ENCODE results near the gene CAMK2B. TPM values are rescaled to one million over a fixed set of nuclear protein-coding genes. Genes with fewer than 3 reads are reported as not detected.
A peak's percentile ranks its signal among the peaks of the same experiment; 100 is the strongest.

The CAMK2B gene
- total RNA-seq, 1 experiment from 2014 or later: 0.31 TPM

DNA sequence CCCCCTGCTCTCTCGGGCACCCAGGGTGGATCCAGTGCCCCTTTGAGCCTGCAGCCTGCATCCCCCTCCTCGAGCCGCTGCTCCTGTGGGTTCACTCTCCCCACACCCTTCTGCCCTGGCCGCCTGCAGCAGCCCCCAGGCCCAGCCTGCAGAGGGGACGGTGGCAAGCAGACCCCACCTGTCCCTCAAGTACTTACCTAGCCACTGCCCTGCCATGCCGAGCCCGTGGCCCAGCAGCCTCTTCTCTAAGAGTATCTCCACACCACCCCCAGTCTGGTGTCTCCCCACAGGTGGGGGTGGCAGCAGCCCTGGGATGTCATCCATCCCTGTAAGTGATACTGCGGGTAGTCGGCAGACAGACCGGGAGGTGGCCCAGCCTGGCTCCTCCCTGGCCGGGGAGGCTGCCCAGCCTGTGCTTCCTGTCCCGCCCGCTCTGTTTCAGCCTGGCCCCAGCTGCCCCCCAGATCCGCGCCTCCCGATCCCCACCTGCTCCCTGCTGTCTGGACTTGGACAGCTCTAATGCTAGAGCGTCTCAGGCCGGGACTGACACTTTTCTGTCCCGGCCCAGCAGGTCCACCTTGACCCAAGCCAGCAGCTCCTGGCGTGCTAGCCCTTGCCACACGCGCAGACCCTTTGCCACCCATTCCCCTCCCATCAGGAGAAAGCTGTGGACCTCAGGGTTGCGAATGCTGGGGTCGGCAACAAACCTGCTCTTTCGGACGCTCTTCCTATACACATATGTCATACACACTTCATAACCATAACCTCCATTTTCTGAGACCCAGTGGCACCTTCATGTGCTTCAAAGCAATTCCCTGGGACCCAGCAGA lies 99.6 kb downstream of the CAMK2B start:
- H3K27me3 ChIP-seq (ENCODE audit: control insufficient read depth, insufficient read depth, low read length): no peaks in the 10 kb centered on the region
- H3K4me3 ChIP-seq (ENCODE audit: insufficient read depth, low read depth, low read length): no peak overlapping the region
- no peak for DNase-seq
- no peaks in the 10 kb centered on the region for H3K36me3 ChIP-seq (replicated peaks; ENCODE audit: control insufficient read depth, insufficient read depth, low read length)

DNA sequence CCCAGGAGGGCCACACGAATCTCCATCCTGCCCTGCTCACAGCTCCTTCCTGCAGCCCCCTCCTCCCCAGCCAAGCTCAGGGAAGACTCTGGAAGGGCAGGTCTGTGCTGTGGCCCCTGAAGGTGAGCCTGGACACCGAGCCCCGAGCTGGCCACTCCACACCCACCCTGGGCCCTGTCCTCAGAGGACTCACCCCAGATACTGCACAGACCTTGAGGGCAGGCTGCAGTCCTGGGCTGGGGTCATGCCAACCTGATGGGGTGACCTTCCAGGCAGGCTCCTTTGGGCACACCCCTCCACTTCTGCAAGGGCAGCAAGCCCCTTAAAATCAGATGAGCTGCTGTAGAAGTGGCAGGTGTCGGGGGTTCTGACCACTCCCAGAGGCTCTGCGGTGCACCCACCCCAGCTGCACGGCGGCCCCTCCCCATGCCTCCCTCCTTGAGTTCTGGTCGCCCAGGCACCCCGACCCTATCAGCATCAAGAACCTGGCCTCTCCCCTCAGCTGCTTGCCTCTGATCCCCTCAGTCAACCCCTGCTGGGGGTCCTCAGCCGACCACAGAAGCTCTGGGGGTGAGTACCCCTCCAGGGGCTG lies 100.3 kb downstream of the CAMK2B start:
- Histone ChIP-seq H3K27me3 (ENCODE audit: control insufficient read depth, insufficient read depth, low read length) (no peaks in the 10 kb centered on the region), H3K36me3 (replicated peaks; ENCODE audit: control insufficient read depth, insufficient read depth, low read length) (no peaks in the 10 kb centered on the region), H3K4me3 (ENCODE audit: insufficient read depth, low read depth, low read length) (no peak overlapping the region)
- DNase-seq: no peak

DNA sequence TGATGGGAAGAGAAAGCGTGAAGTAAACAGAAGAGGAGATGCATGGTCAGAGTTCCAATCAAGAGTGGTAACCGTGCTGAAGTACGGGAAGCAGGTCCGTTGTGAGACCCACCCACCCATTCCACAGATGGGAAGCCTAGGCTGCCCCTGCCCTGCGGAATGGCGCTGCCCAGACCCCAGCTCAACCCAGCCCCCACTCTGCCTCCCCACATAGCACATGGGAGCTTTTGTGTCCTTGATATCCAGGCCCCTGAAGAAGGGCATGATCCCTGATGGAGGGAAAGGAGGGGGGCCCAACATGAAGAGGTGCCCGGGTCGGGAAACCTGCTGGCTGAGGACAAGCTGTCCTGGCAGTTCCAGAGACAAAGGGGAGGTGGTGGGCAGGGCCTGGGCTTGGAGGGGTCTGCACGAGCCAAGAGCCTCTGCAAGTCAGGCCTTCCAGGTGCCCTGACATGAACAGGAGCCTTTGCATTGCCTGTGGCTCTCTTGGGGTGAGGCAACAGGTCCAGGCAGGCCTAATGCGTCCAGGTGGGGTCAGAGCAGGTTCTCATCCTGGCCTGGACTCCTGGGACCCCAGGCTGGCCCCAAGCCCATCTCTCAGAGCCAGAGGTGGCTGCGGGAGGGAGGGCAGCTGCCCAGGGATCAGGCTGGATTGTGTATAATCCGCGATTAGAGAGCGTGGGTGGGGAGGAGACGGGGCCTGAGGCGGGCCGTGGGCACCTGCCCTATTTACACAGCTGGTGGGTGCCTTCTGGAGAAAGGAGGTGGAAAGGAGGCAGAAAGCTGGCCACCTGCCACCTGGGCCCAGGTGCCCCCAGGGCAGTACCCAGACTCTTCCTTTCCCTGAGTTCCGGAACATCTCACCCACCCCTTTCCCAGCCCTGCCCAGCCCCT lies 101.1 kb downstream of the CAMK2B start:
- Histone ChIP-seq H3K36me3 (replicated peaks; ENCODE audit: control insufficient read depth, insufficient read depth, low read length) (no peaks in the 10 kb centered on the region), H3K4me3 (ENCODE audit: insufficient read depth, low read depth, low read length) (no peak overlapping the region), H3K27me3 (ENCODE audit: control insufficient read depth, insufficient read depth, low read length) (no peaks in the 10 kb centered on the region)
- no peak for DNase-seq

DNA sequence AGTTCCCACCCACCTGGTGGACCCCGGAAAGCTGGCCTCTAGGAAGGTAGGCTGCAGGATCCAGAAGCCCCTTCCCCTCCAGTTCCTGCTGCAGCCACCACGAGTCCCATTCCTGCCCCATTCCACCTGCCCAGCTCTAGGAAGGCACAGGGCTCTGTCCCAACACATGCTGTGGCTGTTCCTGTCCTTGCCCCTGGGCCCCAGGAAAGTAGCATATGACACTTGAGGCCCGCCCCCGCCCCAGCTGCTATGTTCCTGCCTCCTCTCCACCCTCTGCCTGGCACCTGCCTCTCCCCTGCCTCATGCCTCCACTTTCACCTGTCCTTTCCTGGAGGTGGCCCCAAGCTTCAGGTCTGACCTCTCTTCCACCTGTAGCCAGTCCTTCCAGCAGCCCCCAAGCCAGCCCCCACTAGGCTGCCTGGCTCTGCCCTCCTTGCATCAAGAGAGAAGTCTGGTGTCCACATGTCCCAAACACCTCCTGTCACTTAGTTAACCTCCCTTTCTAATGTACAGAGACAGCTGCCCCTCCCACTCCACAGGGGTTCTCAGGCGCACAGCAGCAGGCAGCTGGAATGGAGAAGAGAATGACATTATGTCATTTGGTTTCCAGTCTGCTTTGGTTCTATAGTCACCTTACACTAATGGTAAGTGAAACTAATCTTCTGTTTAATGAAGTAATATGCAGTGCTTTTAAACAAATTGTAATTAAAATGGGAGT lies 101.9 kb downstream of the CAMK2B start:
- Histone ChIP-seq H3K27me3 (ENCODE audit: control insufficient read depth, insufficient read depth, low read length) (no peaks in the 10 kb centered on the region), H3K36me3 (replicated peaks; ENCODE audit: control insufficient read depth, insufficient read depth, low read length) (no peaks in the 10 kb centered on the region), H3K4me3 (ENCODE audit: insufficient read depth, low read depth, low read length) (no peak overlapping the region)
- no peak for DNase-seq

DNA sequence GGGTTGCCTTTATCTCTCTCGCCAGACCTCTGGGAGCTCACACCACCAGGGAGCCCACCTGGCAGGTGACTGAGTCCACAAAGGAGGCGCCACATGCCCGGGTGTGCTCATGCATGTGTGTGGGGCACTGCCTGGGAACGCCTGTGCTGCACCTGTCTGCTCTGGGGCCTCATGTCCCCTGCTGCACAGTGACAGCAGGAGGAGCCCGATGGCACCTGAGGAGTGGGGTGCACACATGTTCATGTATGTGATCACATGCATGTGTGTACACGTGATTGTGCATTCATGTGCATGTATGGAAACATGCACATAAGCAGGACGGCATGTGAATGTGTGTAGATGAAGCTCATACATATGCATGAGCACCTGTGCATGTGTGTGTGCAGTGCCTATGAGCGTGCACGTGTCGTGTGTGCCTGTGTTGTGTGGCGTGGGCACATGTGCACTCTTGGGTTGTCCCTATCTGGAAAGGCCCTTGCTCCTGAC lies 102.6 kb downstream of the CAMK2B start:
- Histone ChIP-seq H3K4me3 (ENCODE audit: insufficient read depth, low read depth, low read length) (no peak overlapping the region), H3K27me3 (ENCODE audit: control insufficient read depth, insufficient read depth, low read length) (no peaks in the 10 kb centered on the region), H3K36me3 (replicated peaks; ENCODE audit: control insufficient read depth, insufficient read depth, low read length) (no peaks in the 10 kb centered on the region)
- DNase-seq: no peak

DNA sequence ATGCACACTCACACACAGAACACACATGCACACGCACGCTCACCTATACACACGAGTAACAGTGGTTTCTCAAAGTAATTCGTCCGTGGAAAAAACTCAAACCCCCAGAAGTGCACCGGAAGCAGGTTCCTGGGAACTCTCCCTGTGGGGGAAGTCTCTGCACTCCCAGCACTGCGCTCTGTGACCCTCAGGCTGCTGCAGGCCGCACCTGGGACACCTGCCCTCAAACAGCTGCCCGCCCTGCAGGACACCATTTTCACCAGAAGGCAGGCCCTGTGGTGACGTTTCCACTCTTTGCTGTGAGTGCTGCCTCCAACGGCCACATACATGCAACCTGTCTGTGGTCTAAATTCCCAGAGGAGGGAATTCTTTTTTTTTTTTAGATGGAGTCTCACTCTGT lies 103.3 kb downstream of the CAMK2B start:
- H3K27me3 ChIP-seq (ENCODE audit: control insufficient read depth, insufficient read depth, low read length): no peaks in the 10 kb centered on the region
- H3K4me3 ChIP-seq (ENCODE audit: insufficient read depth, low read depth, low read length): no peak overlapping the region
- H3K36me3 ChIP-seq (replicated peaks; ENCODE audit: control insufficient read depth, insufficient read depth, low read length): no peaks in the 10 kb centered on the region
- DNase-seq: peak; percentile 52

DNA sequence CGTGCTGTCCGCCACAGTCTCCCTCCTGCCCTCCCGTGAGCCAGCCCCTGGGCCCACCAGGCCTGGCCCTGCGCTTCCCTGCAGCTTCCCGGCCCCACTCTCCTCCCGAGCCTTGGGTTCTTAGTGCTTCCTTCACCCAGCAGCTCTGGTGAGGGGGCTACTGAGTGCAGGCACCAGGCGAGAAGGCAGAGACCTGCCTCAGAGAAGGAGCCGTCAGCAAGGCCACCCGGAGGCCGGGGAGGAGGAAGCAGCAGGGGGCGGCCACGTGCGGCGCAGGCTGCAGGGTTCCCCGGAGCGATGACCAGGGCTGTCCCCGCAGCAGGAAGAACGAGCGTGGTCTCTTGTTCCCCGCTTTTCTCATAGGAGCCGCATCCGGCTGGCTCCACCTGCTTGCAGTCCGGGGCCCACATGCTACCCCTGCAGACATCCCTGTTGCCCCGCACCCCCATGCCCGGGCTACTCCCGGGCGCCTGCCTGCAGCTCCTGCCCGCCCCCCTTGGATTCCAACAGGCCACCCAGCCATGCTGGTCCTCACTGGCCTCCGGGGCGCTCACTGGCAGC lies 104.1 kb downstream of the CAMK2B start:
- Histone ChIP-seq H3K36me3 (replicated peaks; ENCODE audit: control insufficient read depth, insufficient read depth, low read length) (no peaks in the 10 kb centered on the region), H3K27me3 (ENCODE audit: control insufficient read depth, insufficient read depth, low read length) (no peaks in the 10 kb centered on the region), H3K4me3 (ENCODE audit: insufficient read depth, low read depth, low read length) (no peak overlapping the region)
- peak; percentile 82 for DNase-seq

DNA sequence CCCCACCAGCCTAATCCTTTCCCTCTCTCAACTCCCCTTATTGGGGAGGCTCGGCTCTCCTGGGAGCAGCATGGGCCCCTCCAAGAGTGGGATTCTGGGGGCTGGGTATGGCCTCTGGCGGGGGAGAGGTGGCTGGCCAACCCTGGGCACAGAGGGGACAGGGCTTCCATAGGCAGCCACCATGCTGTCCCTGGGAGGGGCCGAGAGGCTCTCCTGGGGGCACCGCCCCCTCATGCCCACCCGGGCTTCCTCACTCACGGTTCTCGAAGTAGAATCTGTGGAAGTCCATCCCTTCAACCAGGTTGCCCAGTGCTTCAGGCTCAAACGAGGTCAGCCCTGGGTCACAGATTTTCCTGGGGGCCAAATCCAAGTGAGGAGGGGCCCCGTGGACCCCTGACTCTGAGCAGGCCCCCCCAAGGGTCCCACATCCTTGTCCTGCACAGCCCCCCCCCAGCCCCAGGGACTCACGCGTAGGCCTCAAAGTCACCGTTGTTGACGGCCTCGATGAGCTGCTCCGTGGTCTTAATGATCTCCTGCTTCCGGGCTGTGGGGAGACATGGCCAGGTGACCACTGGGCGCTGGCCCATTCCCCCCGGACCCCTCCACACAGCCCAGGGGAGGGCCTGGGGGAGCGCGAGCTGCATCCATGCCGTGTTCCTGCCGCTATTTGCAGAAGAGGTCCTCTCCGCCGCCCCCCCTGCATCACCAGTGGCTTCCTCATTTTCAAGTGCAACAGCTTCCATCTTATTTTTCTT lies 104.9 kb downstream of the CAMK2B start:
- no peaks in the 10 kb centered on the region for H3K27me3 ChIP-seq (ENCODE audit: control insufficient read depth, insufficient read depth, low read length)

DNA sequence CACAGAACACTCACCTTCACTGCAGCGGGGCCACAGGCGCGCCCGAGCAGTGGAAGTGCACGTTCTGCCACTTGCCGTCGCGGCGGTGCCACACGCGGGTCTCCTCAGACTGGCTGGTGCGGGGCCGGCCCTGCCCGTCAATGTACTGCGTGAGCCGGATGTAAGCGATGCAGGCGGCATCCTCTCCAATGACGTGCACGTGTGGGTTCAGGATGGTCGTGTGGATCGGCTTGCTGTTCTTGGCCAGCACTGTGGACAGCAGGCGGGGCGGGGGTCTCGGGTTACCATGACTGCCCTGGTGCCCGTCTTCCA lies 105.4 kb downstream of the CAMK2B start:
- DNase-seq: peak; percentile 67
- Histone ChIP-seq H3K27me3 (ENCODE audit: control insufficient read depth, insufficient read depth, low read length) (no peaks in the 10 kb centered on the region), H3K36me3 (replicated peaks; ENCODE audit: control insufficient read depth, insufficient read depth, low read length) (no peaks in the 10 kb centered on the region), H3K4me3 (ENCODE audit: insufficient read depth, low read depth, low read length) (no peak overlapping the region)

More for the DNA sequence above, 104.9 kb downstream of the CAMK2B start:
- Histone ChIP-seq H3K4me3 (ENCODE audit: insufficient read depth, low read depth, low read length) (no peak overlapping the region), H3K36me3 (replicated peaks; ENCODE audit: control insufficient read depth, insufficient read depth, low read length) (no peaks in the 10 kb centered on the region)
- DNase-seq: peak; percentile 60

DNA sequence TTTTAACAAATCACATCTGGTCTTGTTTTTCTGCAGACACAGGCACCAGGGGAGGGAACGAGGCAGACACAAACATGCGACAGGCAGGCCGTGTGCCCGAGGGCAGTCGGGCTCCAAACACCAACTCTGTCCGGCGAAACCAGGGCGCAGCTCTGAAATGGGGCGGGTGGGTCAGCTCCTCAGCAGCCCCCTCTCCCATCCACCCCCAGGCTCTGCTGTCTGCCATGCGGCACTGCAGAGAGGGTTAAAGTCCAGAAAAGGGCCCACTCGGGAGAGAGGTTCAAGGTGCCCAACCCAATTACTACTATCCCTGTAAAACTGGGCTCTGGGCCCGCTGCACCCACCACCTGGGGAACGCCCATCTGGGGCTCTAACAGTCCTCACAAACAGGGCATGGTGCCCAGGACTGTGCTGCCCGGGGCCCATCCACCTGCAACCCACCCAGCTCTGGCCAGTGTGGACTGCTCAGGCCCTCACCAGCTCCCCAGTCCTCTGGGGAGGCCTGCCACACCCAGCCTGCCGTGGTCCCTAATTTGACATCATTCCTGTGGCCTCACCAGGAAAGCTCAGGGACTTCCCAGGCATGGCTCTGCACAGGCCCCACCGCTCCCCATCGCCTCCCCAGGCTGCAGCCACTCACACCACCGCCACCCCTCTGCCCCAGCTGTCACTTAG lies 105.9 kb downstream of the CAMK2B start:
- peak; percentile 63 for DNase-seq
- Histone ChIP-seq H3K4me3 (ENCODE audit: insufficient read depth, low read depth, low read length) (no peak overlapping the region), H3K36me3 (replicated peaks; ENCODE audit: control insufficient read depth, insufficient read depth, low read length) (no peaks in the 10 kb centered on the region), H3K27me3 (ENCODE audit: control insufficient read depth, insufficient read depth, low read length) (no peaks in the 10 kb centered on the region)

DNA sequence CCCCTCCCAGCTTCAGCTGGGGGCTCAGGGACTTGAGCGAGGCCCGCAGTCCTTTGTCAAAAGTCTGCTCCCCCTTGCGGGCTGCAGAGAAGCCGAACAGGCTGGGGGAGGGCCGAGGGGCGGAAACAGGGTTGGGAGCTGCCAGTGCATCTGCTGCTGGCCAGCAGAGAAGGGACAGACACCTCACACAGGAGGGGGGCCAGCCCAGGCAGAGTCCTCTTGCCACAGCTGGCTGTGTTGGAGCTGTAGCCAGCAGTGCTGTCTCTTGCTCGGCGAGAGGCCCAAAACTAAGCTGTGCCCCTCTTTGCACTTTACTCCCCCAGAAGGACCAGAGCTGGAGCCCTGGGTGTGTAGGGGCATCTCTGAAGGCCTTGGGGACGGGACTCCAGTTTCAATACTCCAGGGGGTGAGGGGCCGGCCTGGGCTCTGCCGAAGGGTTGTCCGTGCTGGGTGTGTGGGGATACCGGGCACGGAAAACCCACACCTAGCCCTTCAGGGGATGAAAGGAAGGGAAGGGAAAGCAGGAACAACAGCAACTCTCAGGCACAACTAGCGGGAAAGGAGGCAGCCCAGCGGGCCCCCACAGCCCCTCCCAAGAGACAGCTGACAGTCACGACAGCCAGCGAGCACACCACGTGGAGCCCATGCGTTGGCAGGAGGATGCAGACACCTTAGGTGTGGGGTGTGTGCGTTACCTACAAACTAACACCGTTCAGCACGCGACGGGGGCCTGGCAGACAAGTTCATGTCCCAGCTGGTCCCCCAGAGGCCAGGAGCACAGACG lies 106.8 kb downstream of the CAMK2B start:
- Histone ChIP-seq H3K4me3 (ENCODE audit: insufficient read depth, low read depth, low read length) (no peak overlapping the region), H3K27me3 (ENCODE audit: control insufficient read depth, insufficient read depth, low read length) (no peaks in the 10 kb centered on the region), H3K36me3 (replicated peaks; ENCODE audit: control insufficient read depth, insufficient read depth, low read length) (no peaks in the 10 kb centered on the region)
- peak; percentile 96 for DNase-seq

DNA sequence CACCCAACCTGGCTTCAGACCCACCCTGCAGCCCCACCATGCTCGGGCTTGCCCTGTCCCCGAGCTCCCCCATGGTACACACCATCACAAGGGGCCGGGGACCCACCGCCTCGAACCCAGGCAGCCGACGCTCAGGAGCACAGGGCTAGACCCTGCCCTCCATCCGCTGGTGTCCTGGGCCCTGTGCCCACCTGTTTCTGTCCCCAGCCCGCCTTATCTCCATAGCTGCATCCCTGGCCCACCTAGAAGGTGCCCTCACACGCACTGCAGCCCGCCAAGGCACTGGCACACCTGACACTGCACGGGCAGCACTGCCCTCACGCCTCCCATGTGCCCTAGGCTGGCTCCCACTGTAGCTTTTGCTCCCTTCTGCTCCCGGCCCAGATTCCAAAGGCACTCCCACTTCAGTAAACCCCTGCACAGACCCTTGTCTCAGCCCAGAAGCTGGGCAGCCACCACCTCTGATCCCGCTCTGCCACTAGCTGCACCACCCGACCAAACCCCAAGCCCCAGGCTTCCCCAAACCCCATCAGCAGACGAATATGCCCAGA lies 107.5 kb downstream of the CAMK2B start:
- no peaks in the 10 kb centered on the region for H3K27me3 ChIP-seq (ENCODE audit: control insufficient read depth, insufficient read depth, low read length)
- peaks cover 3% of the 10 kb centered on the region for H3K36me3 ChIP-seq (replicated peaks; ENCODE audit: control insufficient read depth, insufficient read depth, low read length)
- H3K4me3 ChIP-seq (ENCODE audit: insufficient read depth, low read depth, low read length): no peak overlapping the region
- no peak for DNase-seq

Data from H7 (cell line).